ENCODE results near the gene OSBPL5. TPM values are rescaled to one million over a fixed set of nuclear protein-coding genes. Genes with fewer than 3 reads are reported as not detected.

The OSBPL5 gene
- total RNA-seq, result 34.2 and 56.3 TPM in 2 replicates

DNA sequence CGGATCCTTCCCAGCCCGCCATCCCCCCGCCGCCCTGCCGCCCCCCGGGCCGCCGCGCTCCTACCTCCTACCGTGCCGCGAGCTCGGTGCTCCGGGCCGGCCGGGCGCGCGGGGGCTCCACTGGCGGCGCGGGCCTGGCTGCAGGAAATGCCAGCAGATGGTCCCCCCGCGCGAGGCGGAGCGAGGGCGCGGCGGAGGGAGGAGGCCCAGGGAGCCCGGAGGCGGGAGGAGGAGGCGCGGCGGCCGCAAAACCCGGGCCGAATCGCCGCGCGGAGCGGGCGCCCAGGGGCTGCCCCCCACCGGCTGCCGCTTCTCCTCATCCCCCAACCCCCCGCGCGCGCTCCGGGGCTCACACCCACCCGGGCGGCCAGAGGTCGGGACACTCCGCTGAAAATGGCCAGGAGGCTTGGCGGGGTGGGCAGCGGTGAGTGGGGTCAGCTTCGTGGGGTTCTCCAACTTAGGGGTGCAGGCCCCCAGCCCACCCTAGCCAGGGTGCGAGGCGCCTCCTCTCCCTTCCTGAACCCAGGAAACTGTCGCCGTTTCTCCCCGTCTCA lies at the start of gene OSBPL5:
OSBPL5 (minus strand) TSS at position 159 of the 554 bp plus-strand sequence. CDS start 36,162 bp downstream, outside the sequence.

GRCh38 chr11:3057069-3057963 lies 107.8 kb downstream of the OSBPL5 start, which contains the start of gene CARS1:
Gene CARS1 (minus strand): TSS chr11:3057423. CDS start chr11:3057367, 56 bp downstream.

Other genes with a start within 250 kb of the OSBPL5 start
- gene PHLDA2, start 235.9 kb downstream of the OSBPL5 start, total RNA-seq, result 1.8 and 2.8 TPM in 2 replicates
- gene NAP1L4, start 173.0 kb downstream of the OSBPL5 start, total RNA-seq, result 152 and 237 TPM in 2 replicates
- gene CARS1, start 107.9 kb downstream of the OSBPL5 start, total RNA-seq, result 35.5 and 44.1 TPM in 2 replicates
- not detected in 2 replicates for gene MRGPRG, start 53.5 kb upstream of the OSBPL5 start, total RNA-seq
- not detected in 2 replicates for gene MRGPRE, start 67.1 kb upstream of the OSBPL5 start, total RNA-seq
- gene ZNF195, start 213.8 kb upstream of the OSBPL5 start, total RNA-seq, result 10.7 and 32.6 TPM in 2 replicates

Measured in bladder microvascular endothelial cell (primary cell).